CD8-positive, alpha-beta memory T cell (primary cell): ENCODE measurements around the gene CGNL1. TPM values are rescaled to one million over a fixed set of nuclear protein-coding genes. Genes with fewer than 3 reads are reported as not detected.

Source experiments
- CTCF ChIA-PET: fragments of 350-600 bp; sonication (Branson Sonifier 250); formaldehyde crosslinking; loops from one replicate; lab custom pipeline; 2021; ENCODE audit warnings: antibody characterized with exemption; lab: Charles Lee
- POLR2A ChIA-PET: fragments of 350-600 bp; sonication (Branson Sonifier 250); formaldehyde crosslinking; loops from one replicate; lab custom pipeline; 2021; ENCODE audit warnings: antibody characterized with exemption; lab: Charles Lee
- DNase-seq, 5 donors: peaks; one replicate each; pipeline versions ENCODE4 v3.0.0 to v3.0.0-alpha.2; 2020 to 2022; ENCODE audit warnings: mixed read lengths in 1 of 5
- H3K27ac ChIP-seq: one replicate; pipeline ENCODE4 v1.7.0; 2013; ENCODE audit warnings: low read depth, mild to moderate bottlenecking, low read length, moderate library complexity
- H3K27me3 ChIP-seq: 2 replicates; pipeline ENCODE4 v1.7.0; 2013; ENCODE audit warnings: low read length, mild to moderate bottlenecking; ENCODE audit not compliant: insufficient read depth, poor library complexity, severe bottlenecking
- H3K36me3 ChIP-seq: 2 replicates; pipeline ENCODE4 v1.7.0; 2013; ENCODE audit warnings: mild to moderate bottlenecking, low read length, moderate library complexity; ENCODE audit not compliant: insufficient read depth
- H3K4me1 ChIP-seq: 2 replicates; pipeline ENCODE4 v1.7.0; 2013; ENCODE audit warnings: mild to moderate bottlenecking, low read length, moderate library complexity; ENCODE audit not compliant: insufficient read depth
- H3K4me3 ChIP-seq: 2 replicates; pipeline ENCODE4 v1.7.0; 2013; ENCODE audit warnings: mild to moderate bottlenecking, low read length
- H3K9me3 ChIP-seq: 2 replicates; pipeline ENCODE4 v1.7.0; 2013; ENCODE audit warnings: mild to moderate bottlenecking, low read length
- H3K27ac Mint-ChIP-seq, 8 donors: one replicate each; pipeline ENCODE4 v1.8.0; 2020 to 2021; ENCODE audit warnings: mixed read lengths in 8 of 8, mild to moderate bottlenecking in 6 of 8, inconsistent platforms in 3 of 8, moderate library complexity in 3 of 8
- H3K27me3 Mint-ChIP-seq, 2 donors: one replicate each; pipeline ENCODE4 v1.8.0; 2020 to 2021; ENCODE audit warnings: mixed read lengths in 2 of 2, mild to moderate bottlenecking in 1 of 2, moderate library complexity in 1 of 2
- H3K36me3 Mint-ChIP-seq, 3 donors: one replicate each; pipeline ENCODE4 v1.8.0; 2020 to 2021; ENCODE audit warnings: mixed read lengths in 3 of 3, inconsistent platforms in 1 of 3, mild to moderate bottlenecking in 1 of 3
- H3K4me1 Mint-ChIP-seq, 3 donors: one replicate each; pipeline ENCODE4 v1.8.0; 2020 to 2021; ENCODE audit warnings: mixed read lengths in 3 of 3, inconsistent platforms in 1 of 3, mild to moderate bottlenecking in 1 of 3
- H3K4me3 Mint-ChIP-seq, 7 donors: one replicate each; pipeline ENCODE4 v1.8.0; 2020 to 2021; ENCODE audit warnings: mixed read lengths in 7 of 7, mild to moderate bottlenecking in 6 of 7, moderate library complexity in 4 of 7, inconsistent platforms in 2 of 7
- H3K9me3 Mint-ChIP-seq, 5 donors: one replicate each; pipeline ENCODE4 v1.8.0; 2020 to 2022; ENCODE audit warnings: mixed read lengths in 5 of 5, mild to moderate bottlenecking in 3 of 5, moderate library complexity in 2 of 5, inconsistent platforms in 1 of 5
- polyA plus RNA-seq: library from polyadenylated mRNA; unstranded; fragments of 300-500 nt; fragmentation: Illumina TruSeq; gene quantifications from one replicate; pipeline ENCODE4 v1.2.3, GENCODE V29; 2021
- total RNA-seq, 2 experiments: library from RNA; stranded (reverse); gene quantifications; one replicate each; pipeline ENCODE4 v1.2.3, GENCODE V29; 2021

The CGNL1 gene
- total and polyA plus RNA-seq, 3 experiments from 2014 or later, result not detected

DNA sequence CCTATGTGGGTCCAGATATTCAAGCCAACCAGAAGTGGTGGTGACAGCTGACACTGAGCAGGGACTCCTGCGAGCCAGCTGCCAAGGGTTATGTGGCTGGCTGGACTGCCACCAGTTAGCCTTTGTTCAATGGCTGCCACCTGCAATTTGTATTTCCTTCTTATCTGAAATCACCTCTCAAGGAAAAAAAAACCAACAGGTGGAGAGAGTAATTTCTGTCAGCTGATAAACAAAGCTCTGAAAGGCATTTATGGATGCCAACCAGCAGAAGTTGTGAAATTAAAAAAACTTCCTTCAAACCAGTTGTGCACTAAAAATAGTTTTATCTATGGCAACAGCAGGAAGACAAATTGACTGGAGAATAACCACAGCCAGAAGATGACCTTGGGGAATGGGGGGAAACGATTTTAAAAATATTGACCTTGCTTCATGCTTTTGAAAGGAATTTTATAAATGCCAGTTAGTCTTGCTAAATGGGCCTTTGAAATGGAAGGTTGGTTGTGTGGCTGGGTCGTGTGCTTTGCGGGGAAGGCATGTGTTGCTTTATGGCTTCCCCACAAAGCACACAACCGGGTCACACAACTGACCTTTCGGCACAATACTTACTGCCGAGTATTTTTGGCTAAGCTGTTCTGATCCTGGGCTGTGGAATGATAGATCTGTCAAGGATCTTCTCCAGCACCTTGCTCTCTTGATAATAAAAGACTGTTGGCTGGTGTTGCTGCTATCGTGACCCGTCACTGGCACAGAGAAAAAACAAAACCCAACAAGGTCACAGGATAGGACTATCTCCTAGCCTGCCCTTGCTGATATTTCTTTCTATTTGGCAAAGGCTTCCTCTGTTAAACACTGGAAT is 218.9 kb downstream of the CGNL1 start:
- H3K27me3 ChIP-seq, result no peaks in the 10 kb centered on the region
- ChIA-PET CTCF (no interaction called here), POLR2A (no interaction called here)
- peaks cover 3 to 11% (median 6%) of the 10 kb centered on the region in 3 donors for H3K4me1 Mint-ChIP-seq
- DNase-seq, result no peak
- no peaks in the 10 kb centered on the region for H3K36me3 ChIP-seq
- no peaks in the 10 kb centered on the region for H3K36me3 Mint-ChIP-seq
- H3K4me3 ChIP-seq, result no peak overlapping the region
- H3K27ac Mint-ChIP-seq, result no peak overlapping the region
- no peaks in the 10 kb centered on the region for H3K9me3 Mint-ChIP-seq
- H3K4me3 Mint-ChIP-seq, result no peak overlapping the region
- H3K9me3 ChIP-seq, result no peaks in the 10 kb centered on the region
- peaks cover 7% of the 10 kb centered on the region for H3K4me1 ChIP-seq
- H3K27me3 Mint-ChIP-seq, result peaks cover 12 to 33% of the 10 kb centered on the region in 2 donors
- no peak overlapping the region for H3K27ac ChIP-seq

DNA sequence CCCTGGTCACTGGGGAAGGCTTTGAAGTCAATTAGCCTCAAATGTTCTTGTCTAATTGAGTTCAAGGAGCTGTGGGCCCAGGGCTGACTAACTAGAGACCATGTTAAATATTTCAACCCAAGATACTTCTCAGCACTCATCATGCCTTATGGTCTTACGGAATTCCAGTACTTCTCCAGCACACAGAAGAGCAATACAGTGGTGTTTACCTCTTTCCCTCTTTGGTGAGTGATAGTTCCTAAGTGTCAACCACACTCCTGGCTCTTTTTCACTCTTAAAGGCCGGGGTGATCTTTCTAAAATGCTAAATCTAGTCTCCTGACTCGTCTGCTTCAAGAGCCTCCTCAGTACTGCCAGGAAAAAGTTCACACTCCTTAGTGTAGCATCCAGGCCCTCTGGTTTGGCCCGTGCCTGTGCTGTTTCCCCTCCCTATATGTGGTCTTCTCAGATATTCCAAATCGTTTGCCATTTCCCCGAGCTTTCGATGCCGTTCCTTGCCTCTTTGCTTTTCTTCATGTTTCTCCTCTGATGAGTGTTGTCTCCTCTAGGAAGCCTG is 220.1 kb downstream of the CGNL1 start:
- DNase-seq, result no peak
- H3K4me3 ChIP-seq, result no peak overlapping the region
- Mint-ChIP-seq H3K27ac (no peak overlapping the region), H3K4me3 (no peak overlapping the region), H3K9me3 (no peaks in the 10 kb centered on the region), H3K36me3 (no peaks in the 10 kb centered on the region), H3K4me1 (peaks cover 1 to 8% (median 2%) of the 10 kb centered on the region in 3 donors), H3K27me3 (peaks cover 9 to 25% of the 10 kb centered on the region in 2 donors)
- H3K4me1 ChIP-seq, result peaks cover 2% of the 10 kb centered on the region
- H3K36me3 ChIP-seq, result no peaks in the 10 kb centered on the region
- no peaks in the 10 kb centered on the region for H3K27me3 ChIP-seq
- H3K27ac ChIP-seq, result no peak overlapping the region
- no peaks in the 10 kb centered on the region for H3K9me3 ChIP-seq
- ChIA-PET CTCF (no interaction called here), POLR2A (no interaction called here)

DNA sequence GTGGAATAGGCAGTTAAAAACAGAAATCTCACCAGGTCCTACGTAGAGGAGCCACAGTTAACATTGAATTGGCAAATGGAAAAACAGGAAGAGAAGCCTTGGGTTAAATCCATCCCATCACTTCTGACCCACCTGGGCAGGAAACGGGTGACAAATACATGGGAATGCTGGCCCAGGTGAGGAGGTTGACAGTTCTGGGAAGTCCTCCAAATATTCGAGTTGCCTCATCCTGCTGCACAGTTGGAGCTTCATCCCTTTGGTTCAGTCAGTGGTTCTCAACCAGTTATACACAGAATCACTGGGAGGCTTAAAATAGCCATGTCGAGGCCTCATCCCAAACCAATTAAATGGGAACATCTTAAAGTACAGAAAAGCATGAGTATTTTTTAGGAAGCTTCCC is 220.7 kb downstream of the CGNL1 start:
- Mint-ChIP-seq H3K9me3 (no peaks in the 10 kb centered on the region), H3K4me1 (peaks cover 0 to 7% (median 0%) of the 10 kb centered on the region in 3 donors), H3K36me3 (no peaks in the 10 kb centered on the region), H3K4me3 (no peak overlapping the region), H3K27me3 (peaks cover 9 to 23% of the 10 kb centered on the region in 2 donors), H3K27ac (no peak overlapping the region)
- no peaks in the 10 kb centered on the region for H3K27me3 ChIP-seq
- no peak overlapping the region for H3K27ac ChIP-seq
- H3K4me3 ChIP-seq, result no peak overlapping the region
- CTCF ChIA-PET, result no interaction called here
- no peak for DNase-seq
- no peaks in the 10 kb centered on the region for H3K4me1 ChIP-seq
- POLR2A ChIA-PET, result no interaction called here
- H3K9me3 ChIP-seq, result no peaks in the 10 kb centered on the region
- H3K36me3 ChIP-seq, result no peaks in the 10 kb centered on the region

DNA sequence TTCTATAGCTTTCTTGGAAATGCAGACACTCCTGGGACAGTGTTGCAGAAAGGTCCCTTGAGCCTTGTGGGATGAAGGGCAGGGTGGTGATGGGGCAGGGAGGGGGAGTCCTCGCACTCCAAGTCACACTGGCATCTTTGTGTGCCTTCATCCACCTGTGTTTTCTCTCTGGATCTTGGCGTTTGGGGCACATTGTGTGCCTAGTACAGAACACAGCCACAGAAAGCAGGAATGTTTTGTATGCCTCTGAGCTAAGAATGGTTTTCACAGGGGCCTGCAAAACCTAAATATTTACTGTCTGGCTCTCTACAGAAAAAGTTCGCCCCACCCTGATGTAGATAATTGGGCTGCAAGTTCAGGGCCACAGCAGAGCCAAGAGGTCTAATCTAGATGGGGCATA is 221.1 kb downstream of the CGNL1 start:
- Histone ChIP-seq H3K27me3 (no peaks in the 10 kb centered on the region), H3K36me3 (no peaks in the 10 kb centered on the region), H3K4me3 (no peak overlapping the region), H3K27ac (no peak overlapping the region), H3K4me1 (no peaks in the 10 kb centered on the region), H3K9me3 (no peaks in the 10 kb centered on the region)
- ChIA-PET CTCF (no interaction called here), POLR2A (no interaction called here)
- DNase-seq, result no peak
- H3K27ac Mint-ChIP-seq, result no peak overlapping the region
- H3K36me3 Mint-ChIP-seq, result no peaks in the 10 kb centered on the region
- H3K27me3 Mint-ChIP-seq, result peaks cover 6 to 19% of the 10 kb centered on the region in 2 donors
- H3K9me3 Mint-ChIP-seq, result no peaks in the 10 kb centered on the region
- H3K4me1 Mint-ChIP-seq, result peaks cover 0 to 4% (median 0%) of the 10 kb centered on the region in 3 donors
- H3K4me3 Mint-ChIP-seq, result no peak overlapping the region

DNA sequence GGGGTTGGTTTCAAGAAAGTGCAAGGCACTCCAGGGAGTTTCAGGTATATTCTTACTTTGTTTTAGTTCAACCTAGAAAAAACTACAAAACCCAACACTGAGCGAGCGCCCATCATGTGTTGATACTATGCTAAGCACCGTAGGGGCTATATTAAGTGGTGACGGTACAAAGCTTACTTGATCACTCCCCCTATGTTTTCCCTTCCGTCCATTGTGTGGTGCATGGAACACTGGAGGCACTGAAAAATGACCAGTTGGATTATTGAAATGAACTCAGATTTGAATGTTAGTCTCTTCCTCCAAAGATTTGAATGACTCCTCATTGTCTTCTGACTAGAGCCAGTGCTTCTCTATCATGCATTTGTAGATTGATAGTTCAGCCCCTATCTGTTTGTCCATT is 222.0 kb downstream of the CGNL1 start:
- ChIA-PET POLR2A (no interaction called here), CTCF (no interaction called here)
- Histone ChIP-seq H3K36me3 (no peaks in the 10 kb centered on the region), H3K27me3 (no peaks in the 10 kb centered on the region), H3K4me1 (no peaks in the 10 kb centered on the region), H3K4me3 (no peak overlapping the region), H3K27ac (no peak overlapping the region), H3K9me3 (no peaks in the 10 kb centered on the region)
- H3K27ac Mint-ChIP-seq, result no peak overlapping the region
- H3K4me1 Mint-ChIP-seq, result no peaks in the 10 kb centered on the region
- H3K27me3 Mint-ChIP-seq, result peaks cover 5 to 18% of the 10 kb centered on the region in 2 donors
- H3K36me3 Mint-ChIP-seq, result no peaks in the 10 kb centered on the region
- no peak overlapping the region for H3K4me3 Mint-ChIP-seq
- H3K9me3 Mint-ChIP-seq, result no peaks in the 10 kb centered on the region
- no peak for DNase-seq

DNA sequence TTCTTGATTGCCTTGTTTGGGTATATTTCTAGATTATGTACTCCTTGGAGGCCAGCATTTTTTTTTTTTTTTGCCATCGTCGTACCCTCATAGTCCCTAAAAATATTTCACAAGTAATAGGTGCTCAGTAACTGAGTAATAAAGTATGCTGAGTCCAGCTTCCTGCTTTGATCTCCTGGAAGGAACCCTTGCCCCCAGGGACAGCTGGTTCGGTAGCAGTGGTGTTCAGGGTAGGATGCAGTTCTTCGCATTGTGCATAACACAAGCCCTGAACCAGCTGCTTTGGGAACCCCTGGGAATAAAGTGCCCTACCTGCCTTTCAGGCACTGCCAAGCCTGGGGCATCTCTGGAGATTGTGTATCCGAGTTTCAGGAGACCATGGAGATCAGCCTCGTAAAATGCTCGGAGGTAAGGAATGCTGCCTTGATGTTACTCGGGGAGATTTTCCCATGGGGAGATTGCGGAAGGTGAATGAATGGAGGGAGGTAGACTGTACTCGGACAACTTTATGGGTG is 223.0 kb downstream of the CGNL1 start:
- DNase-seq, result no peak
- Histone ChIP-seq H3K27ac (no peak overlapping the region), H3K4me3 (no peak overlapping the region), H3K9me3 (no peaks in the 10 kb centered on the region), H3K27me3 (no peaks in the 10 kb centered on the region), H3K36me3 (no peaks in the 10 kb centered on the region), H3K4me1 (no peaks in the 10 kb centered on the region)
- ChIA-PET POLR2A (no interaction called here), CTCF (interaction anchor here (0.8 kb wide), 1 partner anchor 38 kb away, joined by 3 read pairs; no protein-coding TSS in a partner anchor)
- Mint-ChIP-seq H3K9me3 (no peaks in the 10 kb centered on the region), H3K27me3 (peaks cover 5 to 11% of the 10 kb centered on the region in 2 donors), H3K27ac (no peak overlapping the region), H3K36me3 (no peaks in the 10 kb centered on the region), H3K4me1 (no peaks in the 10 kb centered on the region), H3K4me3 (no peak overlapping the region)

DNA sequence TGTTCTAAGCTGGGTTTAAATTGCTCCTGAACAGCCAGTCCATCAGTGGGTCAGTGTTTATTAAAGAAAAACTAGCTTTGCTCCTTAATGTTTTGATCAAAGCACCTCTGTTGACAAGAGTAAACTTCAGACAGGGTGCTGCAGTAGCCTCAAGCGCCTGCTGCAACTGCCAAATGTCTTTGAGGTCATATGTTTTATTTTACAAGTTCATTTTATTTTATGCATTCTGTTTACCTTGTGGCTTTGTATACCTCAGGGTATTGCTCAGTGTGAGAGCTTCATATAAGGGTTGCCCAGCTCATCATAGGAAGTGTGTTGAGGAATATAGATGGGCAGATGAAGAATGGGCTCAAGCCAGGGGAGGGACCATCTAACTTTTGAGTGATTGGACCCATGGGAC is 223.9 kb downstream of the CGNL1 start:
- Histone ChIP-seq H3K4me3 (no peak overlapping the region), H3K4me1 (no peaks in the 10 kb centered on the region), H3K27me3 (no peaks in the 10 kb centered on the region), H3K36me3 (no peaks in the 10 kb centered on the region), H3K9me3 (no peaks in the 10 kb centered on the region), H3K27ac (no peak overlapping the region)
- Mint-ChIP-seq H3K27ac (no peak overlapping the region), H3K9me3 (no peaks in the 10 kb centered on the region), H3K36me3 (no peaks in the 10 kb centered on the region), H3K27me3 (peaks cover 5 to 16% of the 10 kb centered on the region in 2 donors), H3K4me1 (no peaks in the 10 kb centered on the region), H3K4me3 (no peak overlapping the region)
- DNase-seq, result no peak
- POLR2A ChIA-PET, result no interaction called here
- CTCF ChIA-PET, result no interaction called here
